ENCODE measurements around the gene TOB1.

Gene TOB1

GRCh38 chr17:50845240-50846147 lies 20.7 kb downstream of the TOB1 start:
- no peak for DNase-seq (ENCODE audit: low spot score)

- no peak for DNase-seq (ENCODE audit: low spot score)
Observed at GRCh38 chr17:50844117-50844700, 21.9 kb downstream of the TOB1 start.

- DNase-seq (ENCODE audit: low spot score): no peak
Observed at GRCh38 chr17:50843150-50843905, 22.8 kb downstream of the TOB1 start.

- no peak for DNase-seq (ENCODE audit: low spot score)
Observed at GRCh38 chr17:50842506-50843149, 23.5 kb downstream of the TOB1 start.

- peak; percentile 54 for DNase-seq (ENCODE audit: low spot score)
Observed at GRCh38 chr17:50841949-50842354, 24.2 kb downstream of the TOB1 start.

GRCh38 chr17:50841277-50841948 lies 24.7 kb downstream of the TOB1 start:
- DNase-seq (ENCODE audit: low spot score): no peak

- no peak for DNase-seq (ENCODE audit: low spot score)
Observed at GRCh38 chr17:50840311-50840851, 25.8 kb downstream of the TOB1 start.

- DNase-seq (ENCODE audit: low spot score): no peak
Observed at GRCh38 chr17:50839591-50840310, 26.4 kb downstream of the TOB1 start.

- DNase-seq (ENCODE audit: low spot score): no peak
Observed at GRCh38 chr17:50837980-50838954, 27.9 kb downstream of the TOB1 start.

GRCh38 chr17:50837286-50837979 lies 28.7 kb downstream of the TOB1 start:
- no peak for DNase-seq (ENCODE audit: low spot score)

GRCh38 chr17:50836826-50837225 lies 29.3 kb downstream of the TOB1 start:
- no peak for DNase-seq (ENCODE audit: low spot score)

- no peak for DNase-seq (ENCODE audit: low spot score)
Observed at GRCh38 chr17:50835301-50836234, 30.6 kb downstream of the TOB1 start, which contains the start of gene WFIKKN2. Gene WFIKKN2 (plus strand): TSS chr17:50835586. CDS start chr17:50835938, 352 bp downstream.

GRCh38 chr17:50834429-50835300 lies 31.5 kb downstream of the TOB1 start:
- no peak for DNase-seq (ENCODE audit: low spot score)

- DNase-seq (ENCODE audit: low spot score): no peak
Observed at GRCh38 chr17:50833510-50834428, 32.4 kb downstream of the TOB1 start.

GRCh38 chr17:50832864-50833381 lies 33.2 kb downstream of the TOB1 start:
- no peak for DNase-seq (ENCODE audit: low spot score)

Measured in RKO (cell line).